Measurements from ENCODE around the gene NPC2.
"Not testable (repeated sequence)": the region's sequence is repeated elsewhere in the genome, so short reads cannot be mapped to it uniquely, and the experiment has no call there.

The NPC2 gene

DNA sequence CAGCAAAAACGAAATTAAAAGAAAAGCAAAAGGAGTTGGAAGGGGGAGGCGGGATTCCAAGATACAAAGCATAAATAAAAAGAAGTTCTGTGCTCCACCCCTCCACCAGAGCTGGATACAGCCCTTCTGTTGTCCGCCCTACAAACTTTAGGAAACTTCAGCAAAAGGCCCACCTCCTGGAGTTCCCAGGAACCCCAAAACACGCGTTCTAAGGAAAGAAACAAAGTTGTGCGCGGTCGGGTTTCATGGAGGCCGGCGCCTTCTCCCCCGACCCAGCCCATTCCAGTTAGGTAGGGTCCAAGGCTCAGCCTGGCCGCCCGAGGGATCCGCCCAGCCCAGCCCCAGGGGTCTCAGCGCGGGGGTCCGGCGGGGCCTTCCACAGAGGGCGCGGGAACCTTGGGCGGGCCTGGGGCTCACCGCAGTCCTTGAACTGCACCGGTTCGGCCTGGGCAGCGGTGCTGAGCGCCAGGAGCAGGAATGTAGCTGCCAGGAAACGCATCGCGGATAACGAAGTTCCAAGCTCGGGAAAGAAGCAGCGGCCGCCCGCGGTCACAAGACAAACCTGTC, at the start of gene NPC2:
NPC2 (minus strand) TSS at position 530 of the 567 bp plus-strand sequence; CDS start at position 499, 31 bp downstream.
- no peak for DNase-seq

DNA sequence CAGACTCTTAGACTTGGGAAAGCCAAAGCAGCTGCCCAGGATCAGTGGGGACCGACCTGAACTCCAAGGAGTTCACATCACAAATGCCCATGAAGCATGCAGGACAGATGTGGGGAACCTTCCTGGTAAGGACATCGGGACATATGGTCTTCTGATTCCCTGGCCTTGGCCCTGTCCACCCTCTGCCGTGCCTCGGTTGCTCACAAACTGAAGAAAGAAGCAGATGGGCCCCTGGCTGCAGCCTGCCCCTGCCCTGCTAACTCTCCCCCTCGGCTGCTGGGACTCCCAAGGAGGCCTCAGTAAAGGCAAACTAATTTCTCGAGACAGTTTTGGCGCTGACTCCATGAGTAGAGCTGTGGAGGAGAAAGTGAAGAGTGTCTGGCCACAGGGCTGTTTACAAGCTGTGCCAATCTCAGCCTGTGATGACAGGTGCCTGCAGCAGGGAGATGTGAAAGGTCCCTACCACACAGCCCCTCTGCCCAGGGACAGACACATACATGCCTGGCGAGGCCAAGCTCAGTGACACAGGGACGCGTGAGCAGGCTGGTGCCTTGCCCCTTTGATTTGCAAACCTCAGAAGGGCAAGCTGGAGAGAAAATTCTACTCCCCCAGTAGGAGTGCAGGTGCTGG, 49.1 kb upstream of the NPC2 start:
- DNase-seq, result no peak

DNA sequence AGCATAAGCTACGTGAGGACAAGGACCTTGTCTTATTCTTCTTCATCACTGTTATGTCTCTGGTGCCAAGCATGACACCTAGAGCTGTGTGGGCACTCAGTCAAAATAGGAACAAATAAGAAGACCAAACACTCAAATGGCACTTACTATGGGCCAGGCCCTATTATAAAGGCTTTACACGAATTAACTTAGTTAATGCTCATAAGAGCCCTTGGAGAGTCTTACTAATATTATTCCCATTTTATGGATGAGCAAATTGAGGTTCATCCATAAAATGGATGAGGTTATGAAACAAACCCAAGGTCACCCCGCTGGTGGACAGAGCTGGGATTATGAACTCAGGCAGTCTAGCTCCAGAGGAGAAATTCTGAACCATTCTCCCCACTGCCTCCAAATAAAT, 48.1 kb upstream of the NPC2 start:
- no peak for DNase-seq

DNA sequence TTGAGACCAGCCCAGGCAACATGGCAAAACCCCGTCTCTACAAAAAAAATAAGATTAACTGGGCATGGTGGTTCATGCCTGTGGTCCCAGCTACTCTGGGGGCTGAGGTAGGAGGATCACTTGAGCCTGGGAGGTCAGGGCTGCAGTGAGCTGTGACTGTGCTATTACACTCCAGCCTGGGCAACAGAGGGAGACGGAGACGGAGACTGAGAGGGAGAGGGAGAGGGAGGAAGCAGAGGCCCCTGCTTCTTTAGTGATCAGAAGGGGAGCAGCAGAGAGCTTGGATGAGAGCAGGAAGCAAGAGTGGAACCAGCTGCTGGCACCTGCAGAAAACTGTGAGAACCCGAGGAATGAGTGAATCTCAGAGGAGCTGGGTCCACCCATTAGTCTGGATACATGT, 46.4 kb upstream of the NPC2 start:
- no peak for DNase-seq

DNA sequence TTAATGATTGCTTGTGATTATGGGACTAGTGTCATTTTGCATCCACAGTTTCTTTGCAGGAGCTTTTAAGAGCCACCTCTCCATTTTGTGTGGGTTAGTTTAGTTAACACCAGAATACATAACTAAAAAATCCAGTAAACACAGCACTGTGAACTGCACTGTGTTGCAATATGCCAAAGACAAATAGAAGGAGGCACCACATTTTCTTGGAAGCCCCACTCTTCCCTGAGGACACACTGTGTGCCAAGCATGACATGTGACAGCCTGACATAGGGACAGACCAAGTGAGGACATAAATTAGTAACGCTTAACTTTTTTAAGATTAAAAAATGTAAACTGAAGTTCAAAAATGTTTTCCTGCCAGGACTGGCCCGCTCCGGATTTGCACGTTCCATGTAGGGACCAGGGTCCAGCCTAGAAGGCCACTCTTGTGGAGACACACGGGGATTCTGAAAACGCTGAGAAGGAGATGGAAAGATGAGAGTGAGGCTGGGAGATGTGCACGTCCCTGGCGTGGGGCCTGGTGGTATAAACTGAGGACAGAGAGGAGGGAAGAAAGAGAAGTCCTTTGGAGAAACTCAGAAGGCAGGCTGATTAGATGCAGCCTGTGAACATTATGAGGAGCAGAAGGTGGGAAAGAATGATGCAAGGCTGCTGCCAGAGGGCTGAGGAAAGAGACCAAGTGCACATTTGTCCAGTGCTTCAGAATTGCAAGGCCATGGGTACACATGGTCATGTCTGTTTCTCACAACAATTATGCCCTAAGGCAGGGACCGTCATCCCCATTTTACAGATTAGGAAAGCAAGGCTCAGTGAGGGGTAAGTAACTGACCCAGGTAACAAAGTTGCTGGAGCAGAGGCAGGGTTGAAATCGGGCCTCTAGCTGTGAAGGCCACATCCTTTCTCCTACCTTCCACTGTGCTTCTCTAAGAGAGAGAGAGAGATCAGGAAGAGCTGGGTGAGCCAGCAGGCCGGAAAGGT, 45.6 kb upstream of the NPC2 start:
- DNase-seq, result no peak

DNA sequence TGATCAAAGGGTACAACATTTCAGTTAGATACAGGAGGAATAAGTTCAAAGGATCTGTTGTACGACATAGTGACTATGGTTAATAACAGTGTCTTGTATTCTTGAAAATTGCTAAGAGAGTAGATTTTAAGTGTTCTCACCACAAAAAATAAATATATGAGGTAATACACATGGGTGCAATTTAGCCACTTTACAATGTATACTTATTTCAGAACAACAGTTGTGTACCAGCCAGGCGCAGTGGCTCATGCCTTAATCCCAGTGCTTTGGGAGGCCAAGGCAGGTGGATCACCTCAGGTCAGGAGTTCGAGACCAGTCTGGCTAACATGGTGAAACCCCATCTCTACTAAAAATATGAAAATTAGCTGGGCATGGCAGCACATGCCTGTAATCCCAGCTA, 43.2 kb upstream of the NPC2 start:
- DNase-seq, result not testable (repeated sequence)

DNA sequence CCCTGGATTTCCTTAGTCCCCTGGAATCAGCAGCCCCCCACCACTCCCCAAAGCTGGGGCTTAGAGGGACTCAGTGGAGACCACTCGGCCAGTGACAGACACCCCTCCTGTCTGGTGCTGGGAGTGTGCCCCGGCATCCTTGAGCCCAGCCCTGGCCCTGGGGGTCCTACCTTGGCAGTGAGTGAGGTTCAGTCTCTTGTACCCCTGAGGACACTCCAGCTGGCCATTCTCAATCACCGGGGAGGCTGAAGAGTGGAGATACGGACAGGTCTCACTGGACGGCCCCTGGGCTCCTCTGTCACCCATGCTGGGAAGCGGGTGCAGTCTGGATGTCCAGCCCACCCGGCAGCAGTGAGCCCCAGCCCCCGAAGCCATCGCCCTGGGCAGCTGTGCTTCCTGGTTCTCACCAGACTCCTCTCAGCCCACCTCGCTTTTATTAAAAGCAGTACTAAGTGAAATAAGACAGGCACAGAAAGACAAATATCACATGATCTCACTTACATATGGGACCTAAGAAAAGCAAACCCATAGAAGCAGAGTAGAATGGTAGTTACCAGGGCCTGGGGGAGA, 42.7 kb upstream of the NPC2 start:
- no peak for DNase-seq

DNA sequence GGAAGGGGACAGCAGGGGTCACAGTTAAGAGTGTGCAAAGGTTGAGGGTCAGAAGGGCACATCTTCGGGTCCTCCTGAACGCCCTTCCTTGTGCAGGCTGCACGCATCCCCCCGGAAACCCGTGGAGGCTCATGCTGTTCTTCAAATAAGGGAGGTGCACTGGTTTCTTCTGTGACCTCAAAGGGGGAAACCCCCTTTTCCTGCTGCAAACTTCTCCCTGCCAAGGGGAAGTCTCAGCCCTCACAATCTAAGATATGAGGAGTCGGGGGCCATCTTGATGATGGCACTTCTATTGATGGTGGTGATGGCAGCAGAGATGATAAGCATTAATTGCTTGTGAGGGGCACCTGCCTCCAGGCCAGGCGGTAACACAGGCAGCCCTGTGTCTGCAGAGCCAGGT, 40.5 kb upstream of the NPC2 start:
- no peak for DNase-seq

DNA sequence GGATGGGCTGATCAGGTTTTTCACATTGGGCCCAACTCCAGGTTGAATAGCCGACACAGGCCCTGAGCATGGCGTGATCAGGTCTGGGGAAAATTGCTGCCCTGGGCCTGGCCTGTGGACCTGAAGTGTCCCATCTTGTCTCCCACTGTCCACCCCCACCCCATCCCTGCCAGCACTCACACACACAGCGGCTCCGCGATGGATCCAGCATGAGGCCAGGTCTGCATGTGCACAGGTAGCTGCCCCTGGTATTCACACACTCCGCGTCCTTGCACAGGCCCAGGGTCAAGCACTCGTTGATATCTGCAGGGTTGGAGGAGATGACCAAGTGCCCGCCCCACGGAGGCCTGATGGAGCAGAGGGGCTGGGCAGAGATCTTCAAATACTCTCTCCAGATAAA, 39.1 kb upstream of the NPC2 start:
- DNase-seq, result no peak

DNA sequence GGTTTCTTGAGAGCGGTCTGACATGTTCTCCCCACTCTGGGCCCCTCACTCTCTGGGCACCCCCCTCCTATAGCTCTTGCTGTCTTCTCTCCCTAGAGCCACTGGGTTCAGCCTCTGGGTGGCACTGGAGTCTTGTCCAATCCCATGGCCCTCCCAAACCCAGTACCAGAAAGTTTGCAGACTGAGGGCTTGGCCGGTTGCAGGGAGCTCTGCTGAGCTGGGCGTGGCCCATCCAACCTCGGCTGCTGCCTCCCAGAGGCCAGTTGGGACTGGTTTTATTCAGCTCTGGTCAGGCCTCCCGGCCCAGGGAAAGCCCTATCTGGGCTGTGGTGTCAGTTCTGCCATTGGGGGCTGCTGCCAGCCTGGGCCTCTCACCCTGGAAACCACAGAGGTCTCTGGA, 38.4 kb upstream of the NPC2 start:
- no peak for DNase-seq

DNA sequence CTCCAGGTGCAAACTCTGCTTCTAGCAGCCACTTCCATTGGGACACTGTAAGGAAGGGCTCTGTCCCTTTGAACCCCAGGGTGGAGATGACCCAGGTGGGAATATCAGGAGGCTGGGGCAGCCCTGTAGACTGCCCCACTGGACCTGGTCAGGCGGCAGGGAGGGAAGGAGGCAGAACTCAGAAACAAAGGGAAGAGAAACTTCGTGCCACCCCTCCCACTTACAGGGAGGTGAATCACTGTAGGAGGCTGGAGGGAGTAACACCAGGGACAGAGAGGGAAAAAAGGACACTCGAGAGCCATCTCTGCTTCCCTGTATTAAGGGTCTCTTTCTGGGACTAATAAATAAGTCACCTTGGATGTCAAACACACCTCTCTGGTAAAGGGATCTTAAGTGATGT, 37.9 kb upstream of the NPC2 start:
- DNase-seq, result no peak

DNA sequence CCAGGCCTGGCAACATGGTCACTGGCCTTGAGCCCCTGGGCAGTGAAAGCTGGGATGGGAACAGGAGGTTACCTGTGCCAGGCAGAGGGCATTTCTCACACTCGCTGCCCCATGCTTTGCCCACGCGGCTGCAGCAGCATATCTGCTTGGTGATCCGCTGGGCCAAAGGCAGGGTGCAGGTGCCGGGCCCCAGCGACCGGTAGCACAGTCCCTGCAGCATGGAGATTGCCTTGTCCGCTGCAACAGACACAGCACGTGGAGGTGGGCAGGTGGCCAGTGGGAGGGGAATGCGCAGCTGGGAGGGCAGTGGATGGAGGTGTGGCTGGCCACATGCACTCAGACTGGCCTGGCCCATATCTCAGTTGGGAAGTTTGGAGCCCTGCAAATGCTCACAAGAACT, 35.8 kb upstream of the NPC2 start:
- DNase-seq, result no peak

DNA sequence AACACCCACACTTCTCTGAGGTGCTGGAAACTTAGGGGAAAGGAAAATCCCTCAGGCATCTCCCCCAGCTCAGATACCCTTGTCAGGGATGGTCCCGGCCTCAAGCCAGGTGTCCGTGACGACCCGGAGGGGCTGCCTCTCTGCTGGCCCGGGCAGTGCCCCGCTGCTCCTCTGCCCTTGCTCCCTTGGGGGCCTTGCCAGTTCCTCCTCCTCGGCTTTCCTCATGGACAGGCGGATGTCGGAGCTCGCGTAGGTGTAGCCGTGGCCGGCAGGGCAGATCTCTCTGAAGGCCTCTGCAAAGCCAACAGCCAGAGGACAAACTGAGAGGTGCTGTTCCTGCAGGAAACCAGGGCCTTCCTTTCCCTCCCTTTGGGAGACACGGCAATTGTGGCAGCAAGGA, 35.3 kb upstream of the NPC2 start:
- no peak for DNase-seq

DNA sequence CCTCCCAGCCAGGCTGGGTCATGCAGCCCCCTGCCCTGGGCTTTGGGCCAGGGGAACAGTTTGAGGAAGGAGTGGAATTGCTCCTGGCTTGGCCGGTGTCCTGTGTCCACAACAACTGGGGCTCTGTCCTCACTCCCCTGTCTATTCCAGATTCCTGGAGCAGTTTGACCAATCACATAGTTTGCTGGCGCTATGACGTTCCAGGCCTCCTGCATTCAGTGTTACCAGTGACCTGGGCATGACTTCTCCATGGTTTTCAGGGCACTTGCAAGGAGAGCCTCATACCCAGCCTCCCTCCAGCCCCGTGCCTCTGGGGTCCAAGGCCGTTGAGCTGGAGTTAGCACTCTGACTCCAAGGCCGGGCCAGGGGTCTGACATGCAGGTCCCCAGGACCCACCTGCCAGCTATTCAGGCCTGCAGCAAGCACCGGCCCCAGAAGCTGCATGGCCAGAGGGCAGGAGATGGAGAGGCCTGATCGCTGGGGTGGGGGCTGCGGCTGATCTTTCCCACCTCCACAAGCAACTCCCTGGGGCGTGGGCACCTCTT, 34.7 kb upstream of the NPC2 start:
- DNase-seq, result no peak

DNA sequence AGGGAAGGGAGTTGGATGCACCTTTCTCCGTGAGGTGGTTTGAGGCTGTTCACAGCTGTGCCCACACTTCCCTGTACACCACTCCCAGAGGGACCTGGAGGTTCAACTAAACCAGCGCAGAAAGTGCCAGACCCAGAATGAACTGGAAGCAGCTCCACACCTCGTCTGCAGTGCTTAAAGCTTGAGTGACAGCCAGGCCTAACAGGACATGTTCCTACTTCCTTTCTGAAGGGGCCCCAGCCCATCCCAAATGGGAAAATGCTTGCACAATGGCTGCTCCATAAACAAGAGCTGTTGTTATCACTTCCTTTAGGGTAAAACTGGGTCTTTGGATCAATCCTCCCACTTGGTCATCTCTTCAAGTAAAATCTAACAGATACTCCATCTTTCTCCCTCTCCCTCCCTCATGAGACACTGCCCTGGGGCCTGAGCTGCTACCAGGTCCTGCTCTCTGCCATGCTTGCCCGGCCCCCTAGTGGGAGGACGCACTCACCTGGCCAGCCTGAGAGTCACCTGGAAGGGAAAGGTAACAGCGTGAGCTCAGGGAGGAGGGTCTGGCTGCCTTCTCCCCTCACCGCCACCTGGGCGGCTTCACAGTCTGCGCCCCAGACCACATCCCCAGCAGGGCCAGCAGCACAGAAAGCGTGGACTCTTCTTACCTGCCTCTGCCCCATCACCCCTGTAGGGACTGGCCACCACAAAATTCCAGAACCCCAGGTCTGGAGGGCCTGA, 33.9 kb upstream of the NPC2 start:
- no peak for DNase-seq

DNA sequence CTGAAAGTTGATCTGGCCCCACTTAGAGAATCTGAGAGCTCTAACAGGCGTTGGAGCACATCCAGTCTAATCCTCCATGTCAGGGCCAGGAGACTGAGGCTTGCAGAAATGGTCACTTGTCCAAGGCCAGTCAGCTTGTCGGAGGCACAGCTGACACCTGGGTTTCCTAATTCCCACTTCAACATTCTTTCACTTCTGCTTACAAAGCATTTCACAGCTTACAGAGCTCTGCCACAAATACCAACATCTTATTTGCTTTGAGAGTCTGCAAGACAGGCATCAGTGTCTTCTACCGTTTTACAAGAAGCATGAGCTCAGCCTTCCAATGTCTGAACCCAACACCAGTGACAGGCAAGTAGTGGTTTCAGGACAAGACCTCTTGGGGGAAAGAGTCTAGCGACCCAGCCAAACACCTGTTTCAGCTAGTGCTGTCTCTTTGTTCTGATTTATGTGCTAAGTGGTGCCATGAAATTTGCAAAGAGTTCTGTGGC, 32.3 kb upstream of the NPC2 start:
- DNase-seq, result no peak

DNA sequence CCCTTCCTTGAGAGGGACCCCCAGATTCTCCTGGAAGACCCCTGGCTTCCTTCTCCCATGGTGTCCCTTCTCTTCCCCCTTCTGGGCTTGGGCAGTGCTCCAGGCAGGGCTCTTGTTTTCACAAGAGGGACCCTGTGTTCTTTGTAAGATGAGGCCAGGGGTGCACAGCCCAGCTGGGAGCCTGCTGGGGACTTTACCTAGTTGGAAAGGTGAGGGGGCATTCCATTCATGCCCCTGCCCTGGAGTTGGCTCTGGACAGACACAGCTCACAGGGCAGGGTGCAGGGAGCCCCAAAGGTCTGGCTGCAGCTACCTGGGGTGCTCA, 31.7 kb upstream of the NPC2 start:
- DNase-seq, result no peak

DNA sequence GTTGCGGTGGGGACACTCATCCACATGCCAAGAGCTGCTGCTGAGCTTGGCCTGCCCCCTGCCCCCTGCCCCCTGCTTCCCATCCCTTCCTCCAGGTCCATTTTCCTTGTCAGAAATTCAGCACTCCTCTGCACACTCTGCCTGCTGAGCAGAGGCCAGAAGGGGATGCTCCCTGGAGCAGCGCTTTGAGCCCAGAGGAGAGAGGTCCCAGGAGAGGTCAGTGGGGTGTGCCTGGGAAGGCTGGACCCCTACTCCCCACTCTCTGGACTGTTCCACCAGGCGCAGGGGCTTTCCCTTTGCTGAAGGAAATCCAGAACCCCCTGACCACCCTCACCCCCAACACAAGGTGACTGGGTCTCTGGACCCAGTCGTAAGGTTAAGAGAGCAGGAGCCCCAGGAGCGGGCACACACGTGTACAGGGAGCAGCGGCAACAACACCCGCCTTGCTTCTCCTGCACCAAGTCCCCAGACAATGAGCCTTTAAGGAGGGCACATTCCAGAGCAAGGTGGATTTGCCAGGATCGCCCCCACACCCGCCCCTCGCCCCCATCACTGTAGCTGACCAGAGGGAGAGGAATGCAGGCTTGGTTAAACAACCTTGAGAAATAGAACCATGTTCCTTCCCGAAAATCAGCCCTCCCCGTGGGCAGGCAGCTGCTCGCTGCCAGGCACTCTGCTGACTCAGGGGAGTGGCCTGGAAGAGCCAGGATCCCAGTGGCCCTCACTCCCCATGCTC, 31.1 kb upstream of the NPC2 start:
- no peak for DNase-seq

DNA sequence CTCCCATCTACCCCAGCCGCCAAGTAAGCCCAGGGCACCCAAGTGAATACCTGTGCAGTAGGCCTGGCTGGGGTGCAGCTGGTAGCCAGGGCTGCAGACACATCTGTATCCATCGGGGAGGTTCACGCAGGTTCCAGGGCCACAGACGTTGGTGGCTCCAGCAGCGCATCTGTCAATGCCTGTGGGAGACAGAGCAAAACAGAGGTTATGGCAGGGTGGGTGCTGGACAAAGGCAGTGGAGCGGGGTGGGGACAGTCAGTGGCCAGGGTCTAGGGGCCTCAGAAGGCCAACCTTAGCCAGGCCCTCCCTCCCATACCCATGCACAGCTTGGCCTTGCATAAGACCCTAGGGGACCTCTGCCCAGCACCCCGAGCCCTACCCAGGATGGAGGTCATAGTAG, 29.6 kb upstream of the NPC2 start:
- DNase-seq, result no peak

DNA sequence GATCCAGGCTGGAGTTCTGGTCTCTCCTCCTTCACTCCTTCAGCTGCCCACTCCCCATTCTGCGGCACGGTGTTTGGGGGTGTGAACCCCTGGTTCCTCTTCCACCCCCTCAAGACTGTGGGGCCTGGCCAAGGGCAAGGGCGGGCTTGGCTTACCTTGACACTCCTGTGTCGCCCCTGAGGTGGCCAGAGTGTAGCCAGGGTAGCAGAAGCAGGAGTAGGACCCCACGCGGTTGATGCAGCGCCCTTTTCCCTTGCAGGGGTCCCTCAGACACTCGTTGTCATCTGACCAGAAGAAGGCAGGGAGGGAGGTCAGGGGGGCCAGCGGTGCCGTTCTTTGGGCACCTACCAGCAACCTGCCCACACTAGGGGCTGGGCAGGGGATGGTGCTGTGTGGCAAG, 28.7 kb upstream of the NPC2 start:
- DNase-seq, result no peak

DNA sequence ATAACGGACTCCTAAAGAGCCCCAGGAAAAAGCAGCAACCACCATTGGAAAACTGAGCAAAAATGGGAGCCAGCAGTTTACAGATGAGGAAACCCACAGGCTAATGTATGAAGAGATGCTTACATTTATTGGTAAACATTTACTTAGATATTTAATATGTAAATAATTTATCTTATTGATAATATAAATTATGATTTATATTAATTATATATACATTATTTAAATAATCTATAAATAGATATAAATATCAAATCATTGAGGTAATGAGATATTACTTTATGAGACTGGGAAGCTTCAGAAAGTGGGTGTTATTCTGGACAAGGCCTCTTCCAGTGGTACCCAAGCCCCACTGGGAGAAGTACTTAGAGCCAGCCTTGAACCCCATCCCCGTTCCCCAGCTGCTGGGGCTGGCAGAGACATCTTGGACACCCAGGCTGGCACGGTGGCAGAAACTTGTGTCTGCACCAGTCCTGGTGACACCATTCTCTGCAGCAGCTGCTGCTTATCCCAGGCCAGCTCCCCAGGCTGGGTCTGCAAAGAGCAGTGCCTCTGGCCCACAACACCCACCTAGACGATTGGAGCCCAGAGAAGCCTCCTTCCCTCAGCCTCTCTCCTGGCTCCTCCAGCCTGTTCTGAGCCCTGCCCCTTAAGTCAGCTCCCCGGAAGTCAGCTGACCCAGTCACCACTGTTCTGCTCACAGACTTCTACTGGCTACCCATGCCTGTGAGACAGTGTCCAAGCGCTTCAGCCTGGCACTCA, 26.4 kb upstream of the NPC2 start:
- DNase-seq, result no peak

Data from NCI-H524 treated with DMSO at 0.1 percent for 48 hours (cell line).